H9 (cell line): Measurements from ENCODE around the gene ZFAND5. TPM values are rescaled to one million over a fixed set of nuclear protein-coding genes. Genes with fewer than 3 reads are reported as not detected.

Experiments
- DNase-seq: peaks from one replicate; pipeline ENCODE4 v3.0.0-alpha.2; 2017
- H2AFZ ChIP-seq: one replicate; pipeline ENCODE4 v1.6.1; 2013; ENCODE audit warnings: mild to moderate bottlenecking, low read length, control low read depth, moderate library complexity
- H2AK5ac ChIP-seq: 2 replicates; pipeline ENCODE4 v1.6.1; 2013; ENCODE audit warnings: low read length, control low read depth, mixed read lengths; ENCODE audit not compliant: insufficient read length
- H2BK120ac ChIP-seq: one replicate; pipeline ENCODE4 v1.6.1; 2013; ENCODE audit warnings: low read depth, mild to moderate bottlenecking, low read length, control low read depth, inconsistent platforms; ENCODE audit not compliant: poor library complexity, severe bottlenecking
- H2BK12ac ChIP-seq: 2 replicates; pipeline ENCODE4 v1.6.1; 2013; ENCODE audit warnings: low read length, control low read depth, mixed read lengths, low read depth; ENCODE audit not compliant: insufficient read length
- H2BK15ac ChIP-seq: 2 replicates; pipeline ENCODE4 v1.6.1; 2013; ENCODE audit warnings: low read depth, low read length, control low read depth
- H2BK20ac ChIP-seq: one replicate; pipeline ENCODE4 v1.6.1; 2013; ENCODE audit warnings: low read depth, mild to moderate bottlenecking, low read length, control low read depth, inconsistent platforms; ENCODE audit not compliant: poor library complexity, severe bottlenecking
- H2BK5ac ChIP-seq: 2 replicates; pipeline ENCODE4 v1.6.1; 2013; ENCODE audit warnings: low read length, control low read depth, mixed read lengths; ENCODE audit not compliant: insufficient read length
- H3K14ac ChIP-seq: 2 replicates; pipeline ENCODE4 v1.6.1; 2013; ENCODE audit warnings: low read length, control low read depth; ENCODE audit not compliant: insufficient read depth
- H3K18ac ChIP-seq: 2 replicates; pipeline ENCODE4 v1.6.1; 2013; ENCODE audit warnings: low read depth, mild to moderate bottlenecking, mixed read lengths, low read length, control low read depth; ENCODE audit not compliant: insufficient read length
- H3K23ac ChIP-seq: 2 replicates; pipeline ENCODE4 v1.6.1; 2013; ENCODE audit warnings: low read length, control low read depth, mixed read lengths, low read depth; ENCODE audit not compliant: insufficient read length
- H3K23me2 ChIP-seq: 2 replicates; pipeline ENCODE4 v1.6.1; 2013; ENCODE audit warnings: low read depth, mild to moderate bottlenecking, mixed read lengths, low read length, control low read depth; ENCODE audit not compliant: insufficient read length, poor library complexity, severe bottlenecking
- H3K27ac ChIP-seq: 2 replicates; pipeline ENCODE4 v1.5.1; 2013; ENCODE audit warnings: low read length, control low read depth, mixed read lengths, low read depth; ENCODE audit not compliant: insufficient read length
- H3K27me3 ChIP-seq: 2 replicates; pipeline ENCODE4 v1.6.1; 2013; ENCODE audit warnings: low read length, control low read depth, inconsistent platforms; ENCODE audit not compliant: insufficient read depth
- H3K4ac ChIP-seq: 2 replicates; pipeline ENCODE4 v1.6.1; 2013; ENCODE audit warnings: low read depth, mild to moderate bottlenecking, control low read depth, inconsistent platforms, low read length, moderate library complexity
- H3K4me1 ChIP-seq: 2 replicates; pipeline ENCODE4 v1.6.1; 2013; ENCODE audit warnings: low read length, control low read depth, inconsistent platforms; ENCODE audit not compliant: insufficient read depth
- H3K4me2 ChIP-seq: 2 replicates; pipeline ENCODE4 v1.6.1; 2013; ENCODE audit warnings: low read length, control low read depth, mixed read lengths; ENCODE audit not compliant: insufficient read length, insufficient read depth
- H3K56ac ChIP-seq: 2 replicates; pipeline ENCODE4 v1.6.1; 2013; ENCODE audit warnings: low read depth, mild to moderate bottlenecking, mixed read lengths, low read length, control low read depth; ENCODE audit not compliant: insufficient read length
- H3K79me1 ChIP-seq: 2 replicates; pipeline ENCODE4 v1.6.1; 2013; ENCODE audit warnings: low read depth, mild to moderate bottlenecking, moderate library complexity, low read length, control low read depth, inconsistent platforms; ENCODE audit not compliant: insufficient read depth, poor library complexity, severe bottlenecking
- H3K79me2 ChIP-seq: 2 replicates; pipeline ENCODE4 v1.6.1; 2013; ENCODE audit warnings: low read length, control low read depth, inconsistent platforms; ENCODE audit not compliant: insufficient read depth
- H3K9ac ChIP-seq: 2 replicates; pipeline ENCODE4 v1.6.1; 2013; ENCODE audit warnings: low read length, control low read depth, mixed read lengths; ENCODE audit not compliant: insufficient read length; ENCODE audit errors: extremely low read depth
- H3K9me3 ChIP-seq: one replicate; pipeline ENCODE4 v1.6.1; 2013; ENCODE audit warnings: low read depth, low read length, inconsistent platforms; ENCODE audit not compliant: control insufficient read depth
- H3T11ph ChIP-seq: one replicate; pipeline ENCODE4 v1.6.1; 2013; ENCODE audit warnings: mild to moderate bottlenecking, low read length, control low read depth, inconsistent platforms
- H4K20me1 ChIP-seq: one replicate; pipeline ENCODE4 v1.6.1; 2013; ENCODE audit not compliant: control insufficient read depth, insufficient read length, insufficient read depth
- H4K5ac ChIP-seq: 2 replicates; pipeline ENCODE4 v1.6.1; 2013; ENCODE audit warnings: low read depth, mild to moderate bottlenecking, mixed read lengths, low read length, control low read depth; ENCODE audit not compliant: insufficient read length
- H4K8ac ChIP-seq: replicated peaks from 2 replicates; pipeline ENCODE4 v1.6.1; 2013; ENCODE audit warnings: low read length, control low read depth, mixed read lengths, low read depth; ENCODE audit not compliant: insufficient read length
- H4K91ac ChIP-seq: 2 replicates; pipeline ENCODE4 v1.6.1; 2013; ENCODE audit warnings: low read depth, mild to moderate bottlenecking, moderate library complexity, mixed read lengths, low read length, control low read depth; ENCODE audit not compliant: insufficient read length
- H3K27ac Mint-ChIP-seq, 3 experiments: 2 replicates in 2 of 3; 3 replicates in 1 of 3; pipeline ENCODE4 v1.8.0; 2020 to 2021; ENCODE audit warnings: mixed read lengths in 3 of 3, mild to moderate bottlenecking in 1 of 3, moderate library complexity in 1 of 3
- H3K27me3 Mint-ChIP-seq: 2 replicates; pipeline ENCODE4 v1.8.0; 2021; ENCODE audit warnings: low read depth, mild to moderate bottlenecking, moderate library complexity, mixed read lengths
- H3K36me3 Mint-ChIP-seq, 3 experiments: 2 replicates in 2 of 3; 3 replicates in 1 of 3; pipeline ENCODE4 v1.8.0; 2020 to 2021; ENCODE audit warnings: low read depth in 3 of 3, mixed read lengths in 3 of 3; ENCODE audit not compliant: insufficient read depth in 1 of 3
- H3K4me1 Mint-ChIP-seq, 2 experiments: 2 replicates each; pipeline ENCODE4 v1.8.0; 2020; ENCODE audit warnings: mixed read lengths in 2 of 2
- H3K4me3 Mint-ChIP-seq, 2 experiments: 2 replicates in 1 of 2; 3 replicates in 1 of 2; pipeline ENCODE4 v1.8.0; 2020 to 2021; ENCODE audit warnings: mild to moderate bottlenecking in 2 of 2, mixed read lengths in 2 of 2, moderate library complexity in 1 of 2
- H3K9me3 Mint-ChIP-seq, 2 experiments: 2 replicates in 1 of 2; 3 replicates in 1 of 2; pipeline ENCODE4 v1.8.0; 2020; ENCODE audit warnings: mild to moderate bottlenecking in 2 of 2, mixed read lengths in 2 of 2, moderate library complexity in 1 of 2
- WGBS: extraction: QIAGEN DNeasy Blood & Tissue Kit; methylation state at CpG from one replicate; pipeline ENCODE4 v1.1.7; 2013; ENCODE audit warnings: missing lambda C conversion rate, low lambda C conversion rate, mixed read lengths; ENCODE audit not compliant: insufficient read length; ENCODE audit errors: extremely low coverage; 5-methylcytosine and 5-hydroxymethylcytosine counted together
- total RNA-seq: library from RNA; stranded (reverse); gene quantifications from 2 replicates; pipeline ENCODE4 v1.2.1, GENCODE V29; 2021
- TF ChIP-seq, protein P1 (sequence below): fragments of 200-600 bp; sonication (generic); conservative IDR thresholded peaks from 3 replicates; pipeline ENCODE4 v1.8.0; 2021; ENCODE audit warnings: antibody characterized with exemption, mild to moderate bottlenecking

ZFAND5 gene
- total RNA-seq, 1 experiment from 2014 or later = 304 TPM

DNA sequence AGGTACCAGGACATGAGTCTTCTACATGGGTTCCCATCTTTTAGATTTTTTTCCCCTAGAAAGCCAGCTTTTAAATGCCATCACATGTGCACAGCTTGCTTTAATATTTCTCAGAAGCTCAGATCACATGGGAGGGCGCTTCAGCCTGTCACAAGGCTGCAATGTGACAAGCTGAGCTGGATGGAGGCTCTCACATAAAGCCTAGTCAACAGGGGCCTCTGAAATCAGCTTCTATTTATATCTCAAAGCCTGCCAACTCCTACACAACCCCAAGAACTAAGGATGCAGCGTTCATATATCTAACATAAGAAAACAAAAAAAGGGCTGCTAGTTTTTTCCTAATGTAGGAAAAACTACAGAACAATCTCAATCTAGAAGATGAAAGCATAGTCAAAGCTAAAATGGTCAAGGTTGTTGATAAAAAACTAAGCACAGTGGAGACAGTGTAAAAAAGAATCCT, 2.3 kb downstream of the ZFAND5 start:
- Histone ChIP-seq H3T11ph (no peak overlapping the region), H3K23ac (no peak overlapping the region), H3K4me1 (no peaks in the 10 kb centered on the region), H3K4me2 (peak overlapping the region; percentile 66), H3K18ac (no peak overlapping the region), H2BK120ac (no peak overlapping the region), H3K14ac (no peak overlapping the region), H2BK15ac (no peak overlapping the region), H3K27me3 (no peaks in the 10 kb centered on the region), H3K27ac (no peak overlapping the region), H2AFZ (no peak overlapping the region), H3K9me3 (no peaks in the 10 kb centered on the region), H3K79me1 (peaks cover 4% of the 10 kb centered on the region), H4K5ac (no peak overlapping the region), H2AK5ac (no peak overlapping the region), H4K8ac (no peak overlapping the region), H3K9ac (peak overlapping the region; percentile 51), H4K20me1 (no peaks in the 10 kb centered on the region), H3K56ac (no peak overlapping the region), H2BK5ac (no peak overlapping the region), H3K4ac (no peak overlapping the region), H2BK12ac (no peak overlapping the region), H3K23me2 (peaks cover 13% of the 10 kb centered on the region), H3K79me2 (peaks cover 60% of the 10 kb centered on the region), H4K91ac (no peak overlapping the region), H2BK20ac (no peak overlapping the region)
- no CpG with 5 or more reads among the region's 2 CpGs for WGBS
- peak overlapping the region; percentile 85 to 95 for H3K4me3 Mint-ChIP-seq
- peaks cover 38 to 63% (median 60%) of the 10 kb centered on the region in 3 experiments for H3K36me3 Mint-ChIP-seq
- no peak for DNase-seq
- peaks cover 2% of the 10 kb centered on the region in 2 experiments; a peak in 1 of 5 replicates for H3K9me3 Mint-ChIP-seq
- TF ChIP-seq, protein P1, sequence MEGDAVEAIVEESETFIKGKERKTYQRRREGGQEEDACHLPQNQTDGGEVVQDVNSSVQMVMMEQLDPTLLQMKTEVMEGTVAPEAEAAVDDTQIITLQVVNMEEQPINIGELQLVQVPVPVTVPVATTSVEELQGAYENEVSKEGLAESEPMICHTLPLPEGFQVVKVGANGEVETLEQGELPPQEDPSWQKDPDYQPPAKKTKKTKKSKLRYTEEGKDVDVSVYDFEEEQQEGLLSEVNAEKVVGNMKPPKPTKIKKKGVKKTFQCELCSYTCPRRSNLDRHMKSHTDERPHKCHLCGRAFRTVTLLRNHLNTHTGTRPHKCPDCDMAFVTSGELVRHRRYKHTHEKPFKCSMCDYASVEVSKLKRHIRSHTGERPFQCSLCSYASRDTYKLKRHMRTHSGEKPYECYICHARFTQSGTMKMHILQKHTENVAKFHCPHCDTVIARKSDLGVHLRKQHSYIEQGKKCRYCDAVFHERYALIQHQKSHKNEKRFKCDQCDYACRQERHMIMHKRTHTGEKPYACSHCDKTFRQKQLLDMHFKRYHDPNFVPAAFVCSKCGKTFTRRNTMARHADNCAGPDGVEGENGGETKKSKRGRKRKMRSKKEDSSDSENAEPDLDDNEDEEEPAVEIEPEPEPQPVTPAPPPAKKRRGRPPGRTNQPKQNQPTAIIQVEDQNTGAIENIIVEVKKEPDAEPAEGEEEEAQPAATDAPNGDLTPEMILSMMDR = no peak
- peak overlapping the region; percentile 5 to 76 (median 19); a peak in 5 of 7 replicates for H3K27ac Mint-ChIP-seq
- no peaks in the 10 kb centered on the region for H3K27me3 Mint-ChIP-seq
- peaks cover 46 to 50% of the 10 kb centered on the region in 2 experiments for H3K4me1 Mint-ChIP-seq
